ENCODE results near the gene SERPINB5.

SERPINB5 gene

GRCh38 chr18:63479826-63480225 is 3.1 kb downstream of the SERPINB5 start:
- H3F3A ChIP-seq (ENCODE audit: insufficient read depth): no peaks in the 10 kb centered on the region
- no peaks in the 10 kb centered on the region for H3K9me3 ChIP-seq (ENCODE audit: insufficient read depth, low read length)
- H3K4me2 ChIP-seq (ENCODE audit: low read depth, low read length, poor library complexity, severe bottlenecking): no peak overlapping the region
- no peak overlapping the region for H3K27ac ChIP-seq (ENCODE audit: low read depth, low read length)
- no peaks in the 10 kb centered on the region for H4K20me1 ChIP-seq (ENCODE audit: low read depth, low read length)
- no peaks in the 10 kb centered on the region for H3K36me3 ChIP-seq (ENCODE audit: low read length)
- H3K9me2 ChIP-seq (replicated peaks; ENCODE audit: insufficient read depth, low read length): no peaks in the 10 kb centered on the region
- no peak overlapping the region for H3K4me3 ChIP-seq (ENCODE audit: insufficient read depth, low read length, poor library complexity, severe bottlenecking)
- no peak overlapping the region for H3K9ac ChIP-seq (ENCODE audit: low read length)
- no peak for TF ChIP-seq EZH2phosphoT487 (conservative IDR thresholded peaks at IDR 0.05; ENCODE audit: low read length)
- TF ChIP-seq, protein P1, sequence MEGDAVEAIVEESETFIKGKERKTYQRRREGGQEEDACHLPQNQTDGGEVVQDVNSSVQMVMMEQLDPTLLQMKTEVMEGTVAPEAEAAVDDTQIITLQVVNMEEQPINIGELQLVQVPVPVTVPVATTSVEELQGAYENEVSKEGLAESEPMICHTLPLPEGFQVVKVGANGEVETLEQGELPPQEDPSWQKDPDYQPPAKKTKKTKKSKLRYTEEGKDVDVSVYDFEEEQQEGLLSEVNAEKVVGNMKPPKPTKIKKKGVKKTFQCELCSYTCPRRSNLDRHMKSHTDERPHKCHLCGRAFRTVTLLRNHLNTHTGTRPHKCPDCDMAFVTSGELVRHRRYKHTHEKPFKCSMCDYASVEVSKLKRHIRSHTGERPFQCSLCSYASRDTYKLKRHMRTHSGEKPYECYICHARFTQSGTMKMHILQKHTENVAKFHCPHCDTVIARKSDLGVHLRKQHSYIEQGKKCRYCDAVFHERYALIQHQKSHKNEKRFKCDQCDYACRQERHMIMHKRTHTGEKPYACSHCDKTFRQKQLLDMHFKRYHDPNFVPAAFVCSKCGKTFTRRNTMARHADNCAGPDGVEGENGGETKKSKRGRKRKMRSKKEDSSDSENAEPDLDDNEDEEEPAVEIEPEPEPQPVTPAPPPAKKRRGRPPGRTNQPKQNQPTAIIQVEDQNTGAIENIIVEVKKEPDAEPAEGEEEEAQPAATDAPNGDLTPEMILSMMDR (IDR thresholded peaks at IDR 0.05; ENCODE audit: insufficient read depth, low read length, poor library complexity, severe bottlenecking): no peak
- no peaks in the 10 kb centered on the region for H3K79me2 ChIP-seq (ENCODE audit: insufficient read depth, low read length)
- no peaks in the 10 kb centered on the region for H3K27me3 ChIP-seq (ENCODE audit: low read length)
- H2AFZ ChIP-seq (ENCODE audit: low read depth, low read length, severe bottlenecking): no peak overlapping the region

DNA sequence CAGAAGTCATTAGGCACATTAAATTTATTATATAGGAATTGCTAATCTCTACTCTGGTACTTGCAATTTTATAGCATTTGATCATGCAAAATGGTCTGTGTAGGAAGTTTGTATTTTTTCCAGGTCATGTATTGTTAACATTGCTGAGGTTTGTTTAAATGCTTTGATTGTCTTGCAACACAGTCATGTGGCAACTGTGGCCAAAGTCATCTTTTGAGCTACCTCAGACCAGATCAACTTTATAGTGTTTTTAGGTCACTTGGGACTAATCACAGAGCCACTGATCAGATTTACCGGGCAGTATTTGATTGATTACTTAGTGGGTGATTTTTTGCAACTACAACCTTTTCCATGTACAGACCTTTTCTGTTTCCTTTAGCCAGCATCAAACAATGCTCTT is 3.7 kb downstream of the SERPINB5 start:
- no peaks in the 10 kb centered on the region for H3F3A ChIP-seq (ENCODE audit: insufficient read depth)
- no peak overlapping the region for H3K27ac ChIP-seq (ENCODE audit: low read depth, low read length)
- H3K79me2 ChIP-seq (ENCODE audit: insufficient read depth, low read length): no peaks in the 10 kb centered on the region
- TF ChIP-seq, protein P1 (IDR thresholded peaks at IDR 0.05; ENCODE audit: insufficient read depth, low read length, poor library complexity, severe bottlenecking): no peak
- TF ChIP-seq EZH2phosphoT487 (conservative IDR thresholded peaks at IDR 0.05; ENCODE audit: low read length): no peak
- H4K20me1 ChIP-seq (ENCODE audit: low read depth, low read length): no peaks in the 10 kb centered on the region
- H3K36me3 ChIP-seq (ENCODE audit: low read length): no peaks in the 10 kb centered on the region
- H3K4me3 ChIP-seq (ENCODE audit: insufficient read depth, low read length, poor library complexity, severe bottlenecking): no peak overlapping the region
- H3K27me3 ChIP-seq (ENCODE audit: low read length): 0 out of 2 replicates have a peak, but pooled peaks cover under 1% of the 10 kb centered on the region
- no peak overlapping the region for H3K9ac ChIP-seq (ENCODE audit: low read length)
- no peak overlapping the region for H3K4me2 ChIP-seq (ENCODE audit: low read depth, low read length, poor library complexity, severe bottlenecking)
- H3K9me3 ChIP-seq (ENCODE audit: insufficient read depth, low read length): no peaks in the 10 kb centered on the region
- H2AFZ ChIP-seq (ENCODE audit: low read depth, low read length, severe bottlenecking): no peak overlapping the region
- H3K9me2 ChIP-seq (replicated peaks; ENCODE audit: insufficient read depth, low read length): no peaks in the 10 kb centered on the region

DNA sequence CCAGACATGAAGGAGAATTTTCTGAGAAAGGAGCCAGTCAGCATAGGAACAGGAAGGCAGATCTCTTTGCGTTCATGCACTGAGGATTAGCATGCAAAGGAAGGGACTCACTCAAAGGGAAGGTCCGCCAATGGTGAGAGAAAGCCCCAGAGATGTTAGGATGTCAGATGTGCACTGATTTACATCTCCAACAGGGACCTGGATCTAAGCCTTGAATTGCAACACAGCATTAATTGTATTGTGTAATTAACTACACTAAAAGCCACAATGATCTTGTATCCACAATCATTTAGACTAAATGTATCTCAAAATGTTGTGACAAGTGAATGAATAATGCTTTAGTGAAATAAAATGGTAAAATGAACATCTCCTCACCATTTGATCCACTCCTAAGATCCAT is 4.2 kb downstream of the SERPINB5 start:
- H2AFZ ChIP-seq (ENCODE audit: low read depth, low read length, severe bottlenecking): no peak overlapping the region
- no peak overlapping the region for H3K4me3 ChIP-seq (ENCODE audit: insufficient read depth, low read length, poor library complexity, severe bottlenecking)
- H3K9me2 ChIP-seq (replicated peaks; ENCODE audit: insufficient read depth, low read length): no peaks in the 10 kb centered on the region
- H3K36me3 ChIP-seq (ENCODE audit: low read length): no peaks in the 10 kb centered on the region
- H4K20me1 ChIP-seq (ENCODE audit: low read depth, low read length): no peaks in the 10 kb centered on the region
- no peak overlapping the region for H3K27ac ChIP-seq (ENCODE audit: low read depth, low read length)
- TF ChIP-seq, protein P1 (IDR thresholded peaks at IDR 0.05; ENCODE audit: insufficient read depth, low read length, poor library complexity, severe bottlenecking): no peak
- no peak for TF ChIP-seq EZH2phosphoT487 (conservative IDR thresholded peaks at IDR 0.05; ENCODE audit: low read length)
- H3K9me3 ChIP-seq (ENCODE audit: insufficient read depth, low read length): no peaks in the 10 kb centered on the region
- no peaks in the 10 kb centered on the region for H3K79me2 ChIP-seq (ENCODE audit: insufficient read depth, low read length)
- H3K4me2 ChIP-seq (ENCODE audit: low read depth, low read length, poor library complexity, severe bottlenecking): no peak overlapping the region
- H3F3A ChIP-seq (ENCODE audit: insufficient read depth): no peaks in the 10 kb centered on the region
- H3K27me3 ChIP-seq (ENCODE audit: low read length): 0 out of 2 replicates have a peak, but pooled peaks cover 3% of the 10 kb centered on the region
- no peak overlapping the region for H3K9ac ChIP-seq (ENCODE audit: low read length)

All from SU-DHL-6 (cell line).